Fibroblast of lung (primary cell): Measurements from ENCODE around the gene CALHM1.

Experiments
- CTCF ChIP-seq, 2 donors: IDR thresholded peaks in 1 of 2; conservative IDR thresholded peaks in 1 of 2; 1 replicate in 1 of 2; 2 replicates in 1 of 2; pipeline ENCODE4 v1.5.1; 2011 to 2012; ENCODE audit warnings: low read length in 2 of 2, control low read depth in 1 of 2, inconsistent platforms in 1 of 2, low read depth in 1 of 2, mild to moderate bottlenecking in 1 of 2
- EZH2 ChIP-seq: IDR thresholded peaks from 2 replicates; pipeline ENCODE4 v1.5.1; 2012; ENCODE audit warnings: low read length, control low read depth, mild to moderate bottlenecking; ENCODE audit errors: missing control alignments

GRCh38 chr10:103465411-103466179 is 6.9 kb upstream of the CALHM1 start:
- TF ChIP-seq CTCF (conservative IDR thresholded peaks at IDR 0.05 in 1 of 2, IDR thresholded peaks at IDR 0.05 in 1 of 2; ENCODE audit: low read depth in 1 of 2, low read length in 2 of 2): no peak
- TF ChIP-seq EZH2: no peak
